ENCODE measurements around the gene MYO1F.

DNA sequence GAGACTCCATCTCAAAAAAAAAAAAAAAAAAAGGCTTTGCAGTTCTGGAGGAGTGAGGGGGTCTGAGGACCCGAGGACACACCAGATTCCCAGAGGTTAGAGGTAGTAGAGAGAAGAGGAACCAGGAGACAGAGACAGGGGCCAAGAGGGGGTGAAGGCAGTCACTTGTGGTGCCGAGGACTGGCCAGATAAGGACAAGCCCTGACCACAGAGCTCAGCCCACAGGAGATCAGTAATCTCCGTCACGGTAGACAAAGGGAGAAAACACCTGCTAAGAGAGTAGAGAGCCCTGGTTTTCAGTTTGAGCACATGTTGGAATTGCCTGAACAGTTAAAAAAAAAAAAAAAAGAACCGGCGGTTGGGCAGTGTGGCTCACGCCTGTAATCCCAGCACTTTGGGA lies 73.1 kb downstream of the MYO1F start:
- TF ChIP-seq EZH2 (IDR thresholded peaks at IDR 0.05; ENCODE audit: low read length), result no peak
- TF ChIP-seq, protein P1, sequence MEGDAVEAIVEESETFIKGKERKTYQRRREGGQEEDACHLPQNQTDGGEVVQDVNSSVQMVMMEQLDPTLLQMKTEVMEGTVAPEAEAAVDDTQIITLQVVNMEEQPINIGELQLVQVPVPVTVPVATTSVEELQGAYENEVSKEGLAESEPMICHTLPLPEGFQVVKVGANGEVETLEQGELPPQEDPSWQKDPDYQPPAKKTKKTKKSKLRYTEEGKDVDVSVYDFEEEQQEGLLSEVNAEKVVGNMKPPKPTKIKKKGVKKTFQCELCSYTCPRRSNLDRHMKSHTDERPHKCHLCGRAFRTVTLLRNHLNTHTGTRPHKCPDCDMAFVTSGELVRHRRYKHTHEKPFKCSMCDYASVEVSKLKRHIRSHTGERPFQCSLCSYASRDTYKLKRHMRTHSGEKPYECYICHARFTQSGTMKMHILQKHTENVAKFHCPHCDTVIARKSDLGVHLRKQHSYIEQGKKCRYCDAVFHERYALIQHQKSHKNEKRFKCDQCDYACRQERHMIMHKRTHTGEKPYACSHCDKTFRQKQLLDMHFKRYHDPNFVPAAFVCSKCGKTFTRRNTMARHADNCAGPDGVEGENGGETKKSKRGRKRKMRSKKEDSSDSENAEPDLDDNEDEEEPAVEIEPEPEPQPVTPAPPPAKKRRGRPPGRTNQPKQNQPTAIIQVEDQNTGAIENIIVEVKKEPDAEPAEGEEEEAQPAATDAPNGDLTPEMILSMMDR (optimal IDR thresholded peaks at IDR 0.05 in 1 of 3, IDR thresholded peaks at IDR 0.05 in 1 of 3, conservative IDR thresholded peaks at IDR 0.05 in 1 of 3; ENCODE audit: extremely low read depth in 1 of 3, insufficient read depth in 2 of 3, low read length in 3 of 3), result no peak
